B cell (primary cell): ENCODE results near the gene CCL17. TPM values are rescaled to one million over a fixed set of nuclear protein-coding genes. Genes with fewer than 3 reads are reported as not detected.

Experiments used
- ATAC-seq: fragments of 200-7000 bp; cut with Tn5 transposase; one replicate; pipeline ENCODE4 v1.10.0; 2021; ENCODE audit warnings: low read depth, mild to moderate bottlenecking, moderate number of reproducible peaks, moderate library complexity
- CTCF ChIA-PET: fragments of 350-600 bp; sonication (Branson Sonifier 250); formaldehyde crosslinking; loops from one replicate; lab custom pipeline; 2021; ENCODE audit warnings: antibody characterized with exemption, inconsistent platforms; lab: Charles Lee
- POLR2A ChIA-PET: fragments of 350-600 bp; sonication (Branson Sonifier 250); formaldehyde crosslinking; loops from one replicate; lab custom pipeline; 2021; ENCODE audit warnings: antibody characterized with exemption; lab: Charles Lee
- DNase-seq: peaks from one replicate; pipeline ENCODE4 v3.0.0; 2013
- H2AFZ ChIP-seq: 2 replicates; pipeline ENCODE4 v1.6.1; 2012; ENCODE audit warnings: mild to moderate bottlenecking, low read depth, low read length; ENCODE audit not compliant: insufficient read depth, poor library complexity, severe bottlenecking
- H3K27ac ChIP-seq, 2 donors: 1 replicate in 1 of 2; 2 replicates in 1 of 2; pipeline ENCODE4 v1.5.1; 2012 to 2013; ENCODE audit warnings: low read length in 2 of 2, mild to moderate bottlenecking in 2 of 2, moderate library complexity in 1 of 2
- H3K27me3 ChIP-seq, 4 experiments: fragments of 200-600 bp in 1 of 4; sonication (generic) in 1 of 4; replicated peaks in 1 of 4; 1 replicate in 2 of 4; 2 replicates in 2 of 4; pipeline versions ENCODE4 v1.6.1 to v1.7.0; 2013 to 2016; ENCODE audit warnings: low read length in 3 of 4, mild to moderate bottlenecking in 2 of 4, mixed read lengths in 1 of 4, moderate library complexity in 1 of 4; ENCODE audit not compliant: insufficient read depth in 4 of 4, control insufficient read depth in 3 of 4; ENCODE audit errors: control extremely low read depth in 1 of 4
- H3K36me3 ChIP-seq, 2 experiments: replicated peaks in 1 of 2; 1 replicate in 1 of 2; 2 replicates in 1 of 2; pipeline versions ENCODE4 v1.6.1 to v1.7.1; 2013; ENCODE audit warnings: low read length in 1 of 2; ENCODE audit not compliant: insufficient read depth in 2 of 2, control insufficient read depth in 1 of 2; ENCODE audit errors: control extremely low read depth in 1 of 2, extremely low read depth in 1 of 2
- H3K4me1 ChIP-seq, 2 donors: fragments of 200-600 bp in 1 of 2; sonication (generic) in 1 of 2; 1 replicate in 1 of 2; 2 replicates in 1 of 2; pipeline versions ENCODE4 v1.5.1 to v1.6.1; 2013 to 2017; ENCODE audit warnings: low read length in 2 of 2; ENCODE audit not compliant: control insufficient read depth in 2 of 2, insufficient read depth in 2 of 2
- H3K4me2 ChIP-seq: replicated peaks from 2 replicates; pipeline ENCODE3; 2012; ENCODE audit warnings: mild to moderate bottlenecking, low read depth, low read length; ENCODE audit not compliant: poor library complexity, severe bottlenecking
- H3K4me3 ChIP-seq, 5 experiments: fragments of 200-600 bp in 1 of 5; sonication (generic) in 1 of 5; 1 replicate in 3 of 5; 2 replicates in 2 of 5; pipeline versions ENCODE4 v1.5.1 to v1.7.0; 2011 to 2016; ENCODE audit warnings: low read length in 4 of 5, mild to moderate bottlenecking in 4 of 5, low read depth in 2 of 5, control low read depth in 1 of 5, moderate library complexity in 1 of 5; ENCODE audit not compliant: insufficient read depth in 1 of 5; ENCODE audit errors: control extremely low read depth in 1 of 5, extremely low read depth in 1 of 5
- H3K79me2 ChIP-seq: fragments of 200-600 bp; sonication (generic); one replicate; pipeline ENCODE4 v1.6.0; 2016; ENCODE audit warnings: low read length; ENCODE audit not compliant: control insufficient read depth, insufficient read depth
- H3K9ac ChIP-seq: fragments of 200-600 bp; sonication (generic); 2 replicates; pipeline ENCODE4 v1.6.1; 2017; ENCODE audit warnings: mild to moderate bottlenecking, low read length, moderate library complexity
- H3K9me3 ChIP-seq, 3 donors: one replicate each; pipeline versions ENCODE4 v1.6.1 to v1.7.1; 2013; ENCODE audit warnings: low read length in 2 of 3; ENCODE audit not compliant: control insufficient read depth in 2 of 3, insufficient read depth in 1 of 3; ENCODE audit errors: control extremely low read depth in 1 of 3
- H4K20me1 ChIP-seq: 2 replicates; pipeline ENCODE4 v1.6.0; 2012; ENCODE audit warnings: mild to moderate bottlenecking, low read length; ENCODE audit not compliant: insufficient read depth, control insufficient read depth, poor library complexity, severe bottlenecking
- H3K27ac Mint-ChIP-seq: one replicate; pipeline ENCODE4 v1.8.0; 2021; ENCODE audit warnings: mixed read lengths
- H3K27me3 Mint-ChIP-seq: one replicate; pipeline ENCODE4 v1.8.0; 2021; ENCODE audit warnings: mixed read lengths
- H3K4me1 Mint-ChIP-seq: one replicate; pipeline ENCODE4 v1.8.0; 2021; ENCODE audit warnings: mixed read lengths
- H3K4me3 Mint-ChIP-seq: one replicate; pipeline ENCODE4 v1.8.0; 2021; ENCODE audit warnings: mixed read lengths
- H3K9me3 Mint-ChIP-seq: one replicate; pipeline ENCODE4 v1.8.0; 2022; ENCODE audit warnings: mixed read lengths; ENCODE audit not compliant: insufficient read depth
- EZH2 ChIP-seq: IDR thresholded peaks from 2 replicates; pipeline ENCODE4 v1.6.1; 2012; ENCODE audit warnings: borderline replicate concordance, low read depth, mild to moderate bottlenecking, moderate library complexity, low read length; ENCODE audit not compliant: insufficient read depth, poor library complexity, severe bottlenecking
- WGBS: methylation state at CpG from one replicate; pipeline ENCODE4 v1.1.5; 2013; ENCODE audit warnings: missing lambda C conversion rate; ENCODE audit not compliant: insufficient coverage; 5-methylcytosine and 5-hydroxymethylcytosine counted together
- intact Hi-C: fragments of 100-400 bp; cut with micrococcal nuclease; formaldehyde crosslinking; loops from one replicate; pipeline ENCODE4 v1.10.0; 2022
- polyA plus RNA-seq: library from polyadenylated mRNA; depleted of rRNA; stranded (reverse); fragments of >200 nt; gene quantifications from 2 replicates; pipeline ENCODE4 v1.2.3, GENCODE V29; 2012
- total RNA-seq, 2 donors: library from RNA; stranded (reverse); fragments of 120-200 nt in 1 of 2; gene quantifications; 1 replicate in 1 of 2; 2 replicates in 1 of 2; pipeline versions ENCODE4 v1.2.3 to v1.2.4, GENCODE V29; 2013 to 2022
- TF ChIP-seq, protein P1 (sequence below): fragments of 200-600 bp; IDR thresholded peaks from one replicate; pipeline ENCODE4 v1.8.0; 2022; ENCODE audit warnings: antibody characterized with exemption, mild to moderate bottlenecking

Gene CCL17
- total and polyA plus RNA-seq, 2 donors (not counting 1 experiment from before 2014, with no cell fraction given): not detected

DNA sequence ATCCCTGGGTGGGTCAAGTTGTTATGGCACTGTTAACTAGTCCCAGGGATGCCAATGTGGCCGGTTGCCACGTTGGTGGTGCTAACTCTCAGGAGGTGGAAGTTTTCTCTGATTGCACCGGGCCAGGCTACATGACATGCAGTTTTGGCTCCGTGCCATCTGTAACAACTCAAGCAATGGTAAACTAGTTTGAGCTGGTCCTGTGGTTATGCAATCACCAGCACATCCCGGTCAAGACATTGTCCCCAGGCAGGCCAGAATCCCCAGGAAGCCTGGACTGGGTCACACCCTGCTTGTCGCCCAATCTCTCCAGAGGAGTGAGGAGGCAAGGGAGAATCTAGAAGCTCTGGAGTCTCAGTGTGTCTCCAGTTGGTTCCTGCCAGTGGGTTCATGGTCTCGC lies 10.1 kb upstream of the CCL17 start:
- Histone ChIP-seq H4K20me1 (no peaks in the 10 kb centered on the region), H3K4me3 (no peak overlapping the region), H3K4me2 (no peak overlapping the region), H3K27ac (no peak overlapping the region), H3K9me3 (peaks cover 0 to 10% (median 0%) of the 10 kb centered on the region in 3 donors), H2AFZ (no peak overlapping the region), H3K79me2 (no peaks in the 10 kb centered on the region), H3K27me3 (no peaks in the 10 kb centered on the region), H3K9ac (no peak overlapping the region), H3K4me1 (peaks cover under 1 to 2% of the 10 kb centered on the region in 2 donors), H3K36me3 (no peaks in the 10 kb centered on the region)
- intact Hi-C loops: no loop called here
- WGBS: 84% methylated on average over 7 of the region's 7 CpGs
- H3K4me1 Mint-ChIP-seq: peaks cover 3% of the 10 kb centered on the region
- H3K27ac Mint-ChIP-seq: no peak overlapping the region
- CTCF ChIA-PET: no interaction called here
- H3K27me3 Mint-ChIP-seq: no peaks in the 10 kb centered on the region
- H3K4me3 Mint-ChIP-seq: no peak overlapping the region
- H3K9me3 Mint-ChIP-seq: no peaks in the 10 kb centered on the region
- DNase-seq: no peak
- no peak for TF ChIP-seq EZH2
- TF ChIP-seq, protein P1, sequence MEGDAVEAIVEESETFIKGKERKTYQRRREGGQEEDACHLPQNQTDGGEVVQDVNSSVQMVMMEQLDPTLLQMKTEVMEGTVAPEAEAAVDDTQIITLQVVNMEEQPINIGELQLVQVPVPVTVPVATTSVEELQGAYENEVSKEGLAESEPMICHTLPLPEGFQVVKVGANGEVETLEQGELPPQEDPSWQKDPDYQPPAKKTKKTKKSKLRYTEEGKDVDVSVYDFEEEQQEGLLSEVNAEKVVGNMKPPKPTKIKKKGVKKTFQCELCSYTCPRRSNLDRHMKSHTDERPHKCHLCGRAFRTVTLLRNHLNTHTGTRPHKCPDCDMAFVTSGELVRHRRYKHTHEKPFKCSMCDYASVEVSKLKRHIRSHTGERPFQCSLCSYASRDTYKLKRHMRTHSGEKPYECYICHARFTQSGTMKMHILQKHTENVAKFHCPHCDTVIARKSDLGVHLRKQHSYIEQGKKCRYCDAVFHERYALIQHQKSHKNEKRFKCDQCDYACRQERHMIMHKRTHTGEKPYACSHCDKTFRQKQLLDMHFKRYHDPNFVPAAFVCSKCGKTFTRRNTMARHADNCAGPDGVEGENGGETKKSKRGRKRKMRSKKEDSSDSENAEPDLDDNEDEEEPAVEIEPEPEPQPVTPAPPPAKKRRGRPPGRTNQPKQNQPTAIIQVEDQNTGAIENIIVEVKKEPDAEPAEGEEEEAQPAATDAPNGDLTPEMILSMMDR: no peak
- no peak for ATAC-seq
- POLR2A ChIA-PET: no interaction called here

DNA sequence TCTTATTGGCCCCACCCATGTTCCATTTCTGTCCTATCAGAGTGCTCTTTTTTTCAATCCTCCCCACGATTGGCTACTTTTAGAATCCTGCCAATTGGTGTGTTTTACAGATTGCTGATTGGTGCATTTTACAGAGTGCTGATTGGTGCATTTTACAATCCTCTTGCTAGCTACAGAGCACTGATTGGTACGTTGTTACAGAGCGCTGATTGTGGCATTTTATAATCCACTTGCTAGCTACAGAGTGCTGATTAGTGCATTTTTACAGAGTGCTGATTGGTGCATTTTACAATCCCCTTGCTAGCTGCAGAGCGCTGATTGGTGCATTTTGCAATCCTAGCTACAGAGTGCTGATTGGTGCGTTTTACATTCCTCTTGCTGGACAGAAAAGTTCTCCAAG lies 9.5 kb upstream of the CCL17 start:
- H3K4me2 ChIP-seq: no peak overlapping the region
- no peak overlapping the region for H2AFZ ChIP-seq
- no peak for TF ChIP-seq EZH2
- TF ChIP-seq, protein P1: no peak
- POLR2A ChIA-PET: no interaction called here
- no peaks in the 10 kb centered on the region for H3K27me3 Mint-ChIP-seq
- ATAC-seq (no peak), DNase-seq (no peak)
- H3K9me3 Mint-ChIP-seq: no peaks in the 10 kb centered on the region
- H3K36me3 ChIP-seq: no peaks in the 10 kb centered on the region
- peaks cover 0 to 10% (median 0%) of the 10 kb centered on the region in 3 donors for H3K9me3 ChIP-seq
- no peaks in the 10 kb centered on the region for H3K27me3 ChIP-seq
- H4K20me1 ChIP-seq: no peaks in the 10 kb centered on the region
- no peak overlapping the region for H3K27ac Mint-ChIP-seq
- no peaks in the 10 kb centered on the region for H3K79me2 ChIP-seq
- no peak overlapping the region for H3K9ac ChIP-seq
- 83% methylated on average over 3 of the region's 5 CpGs for WGBS
- CTCF ChIA-PET: interaction anchor here (0.9 to 6.9 kb wide), 2 partner anchors 23 to 38 kb away, joined by 3 to 31 read pairs; no protein-coding TSS in a partner anchor
- H3K4me3 Mint-ChIP-seq: no peak overlapping the region
- peaks cover 8% of the 10 kb centered on the region for H3K4me1 Mint-ChIP-seq
- no peak overlapping the region for H3K4me3 ChIP-seq
- no peak overlapping the region for H3K27ac ChIP-seq
- peaks cover 7% of the 10 kb centered on the region in 2 donors for H3K4me1 ChIP-seq
- intact Hi-C loops: no loop called here
